SJSA1 (cell line): ENCODE data around the gene DSP. TPM values are rescaled to one million over a fixed set of nuclear protein-coding genes. Genes with fewer than 3 reads are reported as not detected.

ENCODE experiments used
- total RNA-seq: library from RNA; depleted of rRNA; stranded (reverse); fragments of >200 nt; shearing (Covaris generic); gene quantifications from 2 replicates; pipeline ENCODE4 v1.2.3, GENCODE V29; 2014; rRNA removed

Gene DSP
- total RNA-seq, 1 experiment from 2014 or later: 0.08 TPM

Other genes starting within 250 kb of the DSP start
- 153 and 169 TPM in 2 replicates for gene SSR1, start 228.5 kb upstream of the DSP start, total RNA-seq
- gene CAGE1, start 151.9 kb upstream of the DSP start, total RNA-seq: 0.08 TPM in 1 of 2 replicates, not detected in the other
- 23.8 and 29.1 TPM in 2 replicates for gene RIOK1, start 151.9 kb upstream of the DSP start, total RNA-seq
- gene SNRNP48, start 48.5 kb downstream of the DSP start, total RNA-seq: 11.1 and 19.6 TPM in 2 replicates
- gene BMP6, start 184.4 kb downstream of the DSP start, total RNA-seq: 1.4 and 1.7 TPM in 2 replicates